ENCODE data around the gene GGCT. TPM values are rescaled to one million over a fixed set of nuclear protein-coding genes. Genes with fewer than 3 reads are reported as not detected.
A peak's percentile ranks its signal among the peaks of the same experiment; 100 is the strongest.

The GGCT gene
- total and polyA plus RNA-seq, 3 experiments from 2014 or later: 25.1 to 73.1 (median 69.3) TPM

DNA sequence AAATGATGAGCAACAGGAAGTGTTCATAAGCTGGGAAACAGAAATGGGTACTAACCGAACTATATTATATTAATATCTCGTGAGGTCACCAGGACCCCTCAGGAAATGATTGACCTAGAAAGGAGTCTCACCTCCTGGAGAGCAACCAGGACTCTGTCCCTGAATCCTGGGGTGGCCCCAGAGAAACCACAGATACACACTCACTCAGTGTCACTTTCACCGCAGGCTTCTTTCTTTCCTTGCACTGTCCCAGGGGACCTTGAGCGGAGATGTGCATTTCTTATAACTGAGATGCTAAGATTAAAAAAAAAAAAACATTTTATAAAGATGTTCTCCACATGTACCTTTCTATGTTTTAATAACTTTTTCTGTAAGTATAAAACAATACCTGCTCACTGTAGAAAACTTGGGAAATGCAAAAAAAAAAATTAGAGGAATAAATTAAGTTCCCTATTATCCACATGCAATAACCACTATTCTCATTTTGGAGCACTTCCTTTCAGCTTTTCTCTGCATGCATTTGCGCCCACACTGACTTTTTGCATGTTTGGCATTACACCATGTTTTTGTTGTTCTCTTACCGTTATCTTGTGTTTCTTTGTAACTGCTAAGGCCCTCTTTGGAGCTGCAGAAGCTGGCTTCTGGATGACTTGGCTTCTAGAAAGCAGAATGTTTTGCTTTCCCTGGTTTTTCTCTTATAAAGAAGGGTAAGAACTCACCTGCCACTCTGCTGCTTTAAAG, 41.1 kb downstream of the GGCT start:
- Mint-ChIP-seq H3K27ac (peak overlapping the region in 3 of 8 donors; percentile 26 to 60 (median 54)), H3K9me3 (no peaks in the 10 kb centered on the region), H3K4me1 (peaks cover 23 to 40% (median 36%) of the 10 kb centered on the region in 3 donors), H3K4me3 (no peak overlapping the region), H3K27me3 (no peaks in the 10 kb centered on the region), H3K36me3 (peaks cover 0 to 41% (median 6%) of the 10 kb centered on the region in 3 donors)
- Histone ChIP-seq H3K36me3 (ENCODE audit: insufficient read depth, low read length) (no peaks in the 10 kb centered on the region), H3K27ac (ENCODE audit: low read depth, low read length) (no peak overlapping the region), H3K9me3 (ENCODE audit: low read length) (no peaks in the 10 kb centered on the region), H3K4me1 (ENCODE audit: insufficient read depth, low read length) (peaks cover 6% of the 10 kb centered on the region), H3K4me3 (ENCODE audit: low read length) (no peak overlapping the region), H3K27me3 (ENCODE audit: insufficient read depth, low read length, poor library complexity, severe bottlenecking) (no peaks in the 10 kb centered on the region)
- ChIA-PET CTCF (no interaction called here), POLR2A (no interaction called here)
- no peak for DNase-seq

DNA sequence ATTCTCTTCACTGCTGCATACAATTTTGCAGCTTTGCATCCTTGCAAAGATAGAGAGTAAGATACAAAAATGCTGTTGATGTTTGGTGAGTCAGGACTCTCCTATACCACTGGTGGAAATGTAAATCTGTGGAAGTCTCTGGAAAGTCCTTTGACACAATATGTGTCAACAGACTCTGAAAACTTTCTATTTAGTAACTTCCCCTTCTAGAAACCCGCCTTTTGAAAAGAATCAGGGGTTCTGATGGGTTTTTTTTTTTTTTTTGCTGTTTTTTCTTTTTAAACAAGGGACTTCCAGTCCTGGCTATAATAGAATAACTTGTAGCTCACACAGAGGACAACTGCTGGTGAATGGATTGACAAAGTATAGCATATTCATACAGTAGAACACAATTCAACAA, 42.5 kb downstream of the GGCT start:
- Mint-ChIP-seq H3K4me1 (peaks cover 12 to 28% (median 28%) of the 10 kb centered on the region in 3 donors), H3K9me3 (no peaks in the 10 kb centered on the region), H3K4me3 (no peak overlapping the region), H3K36me3 (peaks cover 0 to 47% (median 4%) of the 10 kb centered on the region in 3 donors), H3K27me3 (no peaks in the 10 kb centered on the region), H3K27ac (peak overlapping the region in 1 of 8 donors; percentile 32)
- Histone ChIP-seq H3K27me3 (ENCODE audit: insufficient read depth, low read length, poor library complexity, severe bottlenecking) (no peaks in the 10 kb centered on the region), H3K9me3 (ENCODE audit: low read length) (no peaks in the 10 kb centered on the region), H3K36me3 (ENCODE audit: insufficient read depth, low read length) (no peaks in the 10 kb centered on the region), H3K4me3 (ENCODE audit: low read length) (no peak overlapping the region), H3K4me1 (ENCODE audit: insufficient read depth, low read length) (no peaks in the 10 kb centered on the region), H3K27ac (ENCODE audit: low read depth, low read length) (no peak overlapping the region)
- CTCF ChIA-PET: no interaction called here
- no peak for DNase-seq
- POLR2A ChIA-PET: no interaction called here

DNA sequence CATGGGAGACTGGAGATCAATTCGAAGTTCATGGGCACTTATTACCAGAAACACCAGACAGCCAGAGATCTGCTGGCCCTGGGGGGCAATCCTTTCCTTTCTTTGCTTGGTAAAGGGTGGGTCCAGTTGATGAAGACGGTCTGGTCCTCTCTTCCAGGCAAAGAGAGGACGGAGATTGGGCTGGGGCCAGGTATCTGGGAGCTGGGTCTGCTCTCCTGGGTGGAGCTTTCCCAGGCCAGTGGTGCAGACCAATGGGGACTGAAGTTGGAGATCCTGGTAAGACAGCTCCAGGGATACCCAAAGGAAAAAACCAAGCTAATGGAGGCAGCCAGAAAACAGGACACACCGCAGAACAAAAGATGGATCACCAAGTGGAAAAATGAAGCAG, 44.4 kb downstream of the GGCT start:
- Histone ChIP-seq H3K4me1 (ENCODE audit: insufficient read depth, low read length) (no peaks in the 10 kb centered on the region), H3K4me3 (ENCODE audit: low read length) (no peak overlapping the region), H3K9me3 (ENCODE audit: low read length) (no peaks in the 10 kb centered on the region), H3K27ac (ENCODE audit: low read depth, low read length) (no peak overlapping the region), H3K36me3 (ENCODE audit: insufficient read depth, low read length) (peaks cover 6% of the 10 kb centered on the region), H3K27me3 (ENCODE audit: insufficient read depth, low read length, poor library complexity, severe bottlenecking) (no peaks in the 10 kb centered on the region)
- no peak overlapping the region for H3K4me3 Mint-ChIP-seq
- peaks cover 0 to 65% (median 9%) of the 10 kb centered on the region in 3 donors for H3K36me3 Mint-ChIP-seq
- ChIA-PET POLR2A (no interaction called here), CTCF (interaction anchor here (1.4 kb wide), 1 partner anchor 104 kb away, joined by 4 read pairs; no protein-coding TSS in a partner anchor)
- H3K27me3 Mint-ChIP-seq: no peaks in the 10 kb centered on the region
- no peak for DNase-seq
- peak overlapping the region in 2 of 8 donors; percentile 12 to 70 for H3K27ac Mint-ChIP-seq
- H3K4me1 Mint-ChIP-seq: peaks cover 5 to 15% (median 8%) of the 10 kb centered on the region in 3 donors
- H3K9me3 Mint-ChIP-seq: no peaks in the 10 kb centered on the region

DNA sequence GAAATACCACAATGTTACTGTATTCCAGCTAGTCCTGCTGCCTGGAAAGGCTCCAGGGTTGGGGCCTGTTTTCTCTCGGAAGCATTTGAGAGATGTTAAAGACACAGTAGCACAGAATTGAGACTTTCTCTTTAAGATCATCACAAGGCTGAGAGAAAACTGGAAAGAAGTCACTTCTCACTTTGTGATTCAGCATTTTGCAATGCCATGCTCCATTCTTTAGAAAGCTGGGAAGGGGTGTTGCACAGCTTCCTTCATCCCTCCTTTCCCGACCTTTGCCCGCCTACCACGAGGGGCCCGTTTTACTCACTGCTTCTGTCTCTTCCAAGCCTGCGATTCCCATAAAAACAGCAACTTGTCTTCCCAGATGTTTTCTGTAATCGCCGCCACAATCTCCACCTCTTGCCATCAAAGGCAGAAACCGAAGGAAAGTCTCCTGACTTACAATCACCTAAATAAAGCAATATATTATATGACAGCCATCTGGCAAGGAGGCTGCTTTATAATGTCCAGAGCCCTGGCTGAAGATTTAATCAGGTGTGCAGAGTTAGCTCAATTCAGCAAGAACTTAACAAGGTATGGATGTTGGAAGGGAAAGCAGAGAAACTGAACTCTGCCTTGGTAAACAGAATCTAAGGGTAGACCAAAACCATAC, 44.9 kb downstream of the GGCT start:
- H3K27ac ChIP-seq (ENCODE audit: low read depth, low read length): no peak overlapping the region
- no peak overlapping the region for H3K4me3 ChIP-seq (ENCODE audit: low read length)
- Mint-ChIP-seq H3K27ac (peak overlapping the region in 3 of 8 donors; percentile 48 to 70 (median 67)), H3K4me1 (peaks cover under 1 to 10% (median 3%) of the 10 kb centered on the region in 3 donors), H3K27me3 (no peaks in the 10 kb centered on the region), H3K36me3 (peaks cover 0 to 69% (median 9%) of the 10 kb centered on the region in 3 donors), H3K4me3 (no peak overlapping the region), H3K9me3 (no peaks in the 10 kb centered on the region)
- ChIA-PET CTCF (interaction anchor here (1.4 kb wide), 1 partner anchor 105 kb away, joined by 4 read pairs; no protein-coding TSS in a partner anchor), POLR2A (no interaction called here)
- peaks cover 6% of the 10 kb centered on the region for H3K36me3 ChIP-seq (ENCODE audit: insufficient read depth, low read length)
- H3K9me3 ChIP-seq (ENCODE audit: low read length): no peaks in the 10 kb centered on the region
- H3K4me1 ChIP-seq (ENCODE audit: insufficient read depth, low read length): no peaks in the 10 kb centered on the region
- H3K27me3 ChIP-seq (ENCODE audit: insufficient read depth, low read length, poor library complexity, severe bottlenecking): no peaks in the 10 kb centered on the region
- no peak for DNase-seq

DNA sequence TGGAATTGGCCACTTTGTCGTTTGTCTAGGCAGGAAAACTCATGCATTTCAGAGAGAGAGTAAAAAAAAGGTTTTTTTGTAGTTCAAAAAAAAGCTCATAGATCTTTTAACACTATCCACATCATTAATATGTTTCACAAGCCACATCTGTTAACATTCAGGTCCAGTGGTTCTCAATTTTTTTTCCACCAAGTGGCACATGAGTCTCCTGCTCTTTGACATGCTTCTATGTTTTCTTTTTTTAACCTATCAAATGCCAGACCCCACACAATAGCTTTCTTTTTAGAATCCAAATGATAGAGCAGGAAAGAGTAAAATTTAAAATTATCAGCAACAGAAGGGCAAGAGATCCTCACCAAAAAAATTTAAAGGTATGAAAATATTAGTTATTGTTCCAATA, 46.3 kb downstream of the GGCT start:
- no peaks in the 10 kb centered on the region for H3K9me3 ChIP-seq (ENCODE audit: low read length)
- no peak for DNase-seq
- POLR2A ChIA-PET: no interaction called here
- no peaks in the 10 kb centered on the region for H3K9me3 Mint-ChIP-seq
- CTCF ChIA-PET: interaction anchor here (0.8 kb wide), 1 partner anchor 9 kb away, joined by 4 read pairs; no protein-coding TSS in a partner anchor
- H3K4me1 Mint-ChIP-seq: no peaks in the 10 kb centered on the region
- peaks cover 4 to 79% (median 12%) of the 10 kb centered on the region in 3 donors for H3K36me3 Mint-ChIP-seq
- peak overlapping the region in 4 of 8 donors; percentile 5 to 39 (median 25) for H3K27ac Mint-ChIP-seq
- no peak overlapping the region for H3K27ac ChIP-seq (ENCODE audit: low read depth, low read length)
- H3K36me3 ChIP-seq (ENCODE audit: insufficient read depth, low read length): peaks cover 14% of the 10 kb centered on the region
- H3K27me3 ChIP-seq (ENCODE audit: insufficient read depth, low read length, poor library complexity, severe bottlenecking): no peaks in the 10 kb centered on the region
- H3K4me3 ChIP-seq (ENCODE audit: low read length): no peak overlapping the region
- H3K4me1 ChIP-seq (ENCODE audit: insufficient read depth, low read length): no peaks in the 10 kb centered on the region
- H3K27me3 Mint-ChIP-seq: no peaks in the 10 kb centered on the region
- no peak overlapping the region for H3K4me3 Mint-ChIP-seq

DNA sequence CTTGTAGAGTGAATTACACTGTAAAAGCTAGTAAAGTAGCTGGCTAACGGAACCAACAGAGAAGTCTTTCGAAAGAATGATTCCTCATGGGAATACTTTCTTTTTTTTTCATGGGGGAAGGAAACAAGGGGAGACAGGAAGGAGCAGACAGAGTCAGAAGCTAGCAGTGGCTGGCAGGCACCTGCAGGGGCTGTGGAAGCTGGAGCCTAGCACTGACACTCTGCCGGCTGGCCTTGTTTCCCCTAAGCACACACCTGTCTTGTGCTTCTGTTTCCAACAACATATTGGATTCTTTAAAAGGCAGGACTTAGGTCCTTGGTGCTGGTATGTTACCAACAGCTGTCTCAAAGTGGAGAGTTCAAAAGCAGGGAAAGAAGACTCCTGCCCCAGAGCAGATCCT, 50.7 kb downstream of the GGCT start:
- ChIA-PET CTCF (no interaction called here), POLR2A (no interaction called here)
- H3K27ac Mint-ChIP-seq: no peak overlapping the region
- no peak overlapping the region for H3K4me3 Mint-ChIP-seq
- no peak for DNase-seq
- Histone ChIP-seq H3K36me3 (ENCODE audit: insufficient read depth, low read length) (peaks cover 14% of the 10 kb centered on the region), H3K27me3 (ENCODE audit: insufficient read depth, low read length, poor library complexity, severe bottlenecking) (no peaks in the 10 kb centered on the region), H3K9me3 (ENCODE audit: low read length) (no peaks in the 10 kb centered on the region), H3K4me3 (ENCODE audit: low read length) (no peak overlapping the region), H3K4me1 (ENCODE audit: insufficient read depth, low read length) (no peaks in the 10 kb centered on the region), H3K27ac (ENCODE audit: low read depth, low read length) (no peak overlapping the region)
- H3K4me1 Mint-ChIP-seq: no peaks in the 10 kb centered on the region
- H3K27me3 Mint-ChIP-seq: no peaks in the 10 kb centered on the region
- H3K9me3 Mint-ChIP-seq: no peaks in the 10 kb centered on the region
- H3K36me3 Mint-ChIP-seq: peaks cover 4 to 85% (median 14%) of the 10 kb centered on the region in 3 donors

DNA sequence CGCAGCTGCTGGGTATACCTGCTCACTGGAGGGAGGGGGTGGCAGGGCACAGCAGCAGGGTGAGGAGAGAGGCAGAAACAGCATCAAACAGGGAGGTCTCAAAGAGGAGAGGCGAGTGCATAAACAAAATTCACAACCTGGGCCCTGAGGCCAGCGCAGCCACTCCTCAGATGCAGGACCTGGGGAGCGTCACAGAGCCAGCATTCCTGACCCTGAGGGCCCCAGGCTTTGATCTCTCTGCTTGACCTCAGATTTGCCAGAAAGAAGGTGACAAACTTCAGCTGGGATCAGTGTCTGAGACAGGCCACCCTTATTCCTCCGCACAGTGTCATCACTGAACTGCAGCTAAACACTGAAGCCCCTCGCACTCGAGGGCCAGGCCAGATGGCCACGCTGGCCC, 51.6 kb downstream of the GGCT start:
- H3K9me3 Mint-ChIP-seq: no peaks in the 10 kb centered on the region
- Histone ChIP-seq H3K9me3 (ENCODE audit: low read length) (no peaks in the 10 kb centered on the region), H3K27ac (ENCODE audit: low read depth, low read length) (no peak overlapping the region), H3K27me3 (ENCODE audit: insufficient read depth, low read length, poor library complexity, severe bottlenecking) (no peaks in the 10 kb centered on the region), H3K36me3 (ENCODE audit: insufficient read depth, low read length) (peaks cover 14% of the 10 kb centered on the region), H3K4me1 (ENCODE audit: insufficient read depth, low read length) (no peaks in the 10 kb centered on the region), H3K4me3 (ENCODE audit: low read length) (no peak overlapping the region)
- no peaks in the 10 kb centered on the region for H3K4me1 Mint-ChIP-seq
- POLR2A ChIA-PET: no interaction called here
- no peak overlapping the region for H3K4me3 Mint-ChIP-seq
- peak overlapping the region in 4 of 8 donors; percentile 29 to 94 (median 31) for H3K27ac Mint-ChIP-seq
- CTCF ChIA-PET: no interaction called here
- DNase-seq: no peak
- peaks cover 4 to 85% (median 14%) of the 10 kb centered on the region in 3 donors for H3K36me3 Mint-ChIP-seq
- no peaks in the 10 kb centered on the region for H3K27me3 Mint-ChIP-seq

DNA sequence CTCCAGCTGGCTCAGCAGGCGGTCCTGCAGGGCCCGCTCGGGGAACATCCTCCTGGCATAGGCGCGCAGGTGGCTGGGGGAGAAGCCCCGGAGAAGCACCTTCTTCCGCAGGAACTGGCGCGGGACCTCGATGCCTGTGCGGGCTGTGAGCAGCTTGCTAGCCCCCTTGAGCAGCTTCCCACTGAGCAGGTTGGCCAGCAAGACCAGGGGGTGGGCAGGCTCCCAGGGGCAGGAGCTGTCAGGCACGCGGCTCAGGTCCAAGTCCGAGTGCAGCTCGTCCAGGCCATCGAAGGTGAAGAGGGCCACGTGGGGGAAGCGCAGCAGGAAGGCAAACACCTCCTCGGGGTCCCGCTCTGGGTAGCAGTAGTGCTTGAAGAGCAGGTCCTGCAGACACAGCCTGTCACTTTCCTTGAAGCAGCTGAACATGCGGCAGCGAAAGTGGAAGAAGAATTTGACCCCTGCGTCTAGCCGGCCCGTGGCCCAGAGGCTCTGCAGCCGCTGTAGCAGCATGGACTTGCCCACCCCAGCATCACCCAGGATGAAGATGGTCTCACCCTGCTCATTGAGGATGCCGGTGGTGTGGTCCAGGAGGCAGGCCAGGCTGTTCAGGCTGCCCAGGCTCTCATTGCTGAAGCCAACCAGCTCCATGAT, 52.2 kb downstream of the GGCT start:
- Mint-ChIP-seq H3K36me3 (peaks cover 4 to 87% (median 14%) of the 10 kb centered on the region in 3 donors), H3K4me3 (no peak overlapping the region), H3K27ac (no peak overlapping the region), H3K4me1 (no peaks in the 10 kb centered on the region), H3K27me3 (no peaks in the 10 kb centered on the region), H3K9me3 (no peaks in the 10 kb centered on the region)
- Histone ChIP-seq H3K36me3 (ENCODE audit: insufficient read depth, low read length) (peaks cover 14% of the 10 kb centered on the region), H3K4me3 (ENCODE audit: low read length) (no peak overlapping the region), H3K27me3 (ENCODE audit: insufficient read depth, low read length, poor library complexity, severe bottlenecking) (no peaks in the 10 kb centered on the region), H3K4me1 (ENCODE audit: insufficient read depth, low read length) (no peaks in the 10 kb centered on the region), H3K27ac (ENCODE audit: low read depth, low read length) (no peak overlapping the region), H3K9me3 (ENCODE audit: low read length) (no peaks in the 10 kb centered on the region)
- no peak for DNase-seq
- ChIA-PET CTCF (no interaction called here), POLR2A (no interaction called here)
